NCI-H1105 (cell line): ENCODE data around the gene CEP128.

Source experiments
- DNase-seq: peaks from one replicate; lab custom pipeline; 2025; lab: John Stamatoyannopoulos, UW

CEP128 gene

GRCh38 chr14:80901260-80901659, 40.3 kb downstream of the CEP128 start:
- DNase-seq = no peak

GRCh38 chr14:80872645-80873044, 68.9 kb downstream of the CEP128 start:
- DNase-seq = no peak

DNA sequence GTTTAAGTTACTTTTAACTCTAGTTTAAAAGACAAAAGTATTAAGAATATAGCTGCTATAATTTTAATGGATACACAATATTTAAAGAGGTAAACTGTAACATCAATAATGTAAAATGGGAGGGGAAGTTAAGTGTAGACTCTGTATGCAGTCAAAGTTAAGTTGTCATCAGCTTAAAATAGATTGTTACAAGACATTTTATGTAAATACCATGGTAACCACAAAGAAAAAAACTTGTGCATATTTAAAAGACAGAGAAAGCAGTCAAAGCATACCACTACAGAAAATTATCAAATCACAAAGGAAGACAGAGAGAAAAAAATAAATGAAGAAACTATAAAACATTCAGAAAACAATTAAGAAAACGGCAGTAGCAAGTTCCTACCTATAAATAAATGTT, 73.3 kb downstream of the CEP128 start:
- no peak for DNase-seq

- no peak for DNase-seq
These were observed 73.7 kb downstream of the CEP128 start for GRCh38 chr14:80867798-80868197.

GRCh38 chr14:80867091-80867490, 74.4 kb downstream of the CEP128 start:
- DNase-seq = no peak

DNA sequence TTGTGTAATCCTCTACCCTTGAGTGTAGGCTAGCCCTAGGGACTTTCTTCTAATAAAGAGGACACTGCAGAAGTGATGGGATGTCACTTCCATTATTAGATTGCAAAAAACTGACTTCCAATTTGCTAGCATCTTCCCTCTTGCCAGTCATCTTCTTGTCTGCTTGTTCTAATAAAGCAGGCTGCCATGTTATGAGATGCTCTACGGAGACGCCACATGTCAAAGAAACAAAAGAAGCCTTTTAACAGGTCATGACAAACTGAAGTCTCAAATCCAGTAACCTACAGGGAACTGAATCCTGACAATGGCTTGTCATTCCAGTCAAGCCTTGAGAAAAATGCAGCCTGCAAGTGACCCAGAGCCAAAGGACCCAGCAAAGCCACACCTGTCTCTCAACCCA, 76.0 kb downstream of the CEP128 start:
- DNase-seq = no peak

GRCh38 chr14:80862983-80863382, 78.6 kb downstream of the CEP128 start:
- DNase-seq = no peak

- no peak for DNase-seq
These were observed 79.0 kb downstream of the CEP128 start for GRCh38 chr14:80862541-80862940.

DNA sequence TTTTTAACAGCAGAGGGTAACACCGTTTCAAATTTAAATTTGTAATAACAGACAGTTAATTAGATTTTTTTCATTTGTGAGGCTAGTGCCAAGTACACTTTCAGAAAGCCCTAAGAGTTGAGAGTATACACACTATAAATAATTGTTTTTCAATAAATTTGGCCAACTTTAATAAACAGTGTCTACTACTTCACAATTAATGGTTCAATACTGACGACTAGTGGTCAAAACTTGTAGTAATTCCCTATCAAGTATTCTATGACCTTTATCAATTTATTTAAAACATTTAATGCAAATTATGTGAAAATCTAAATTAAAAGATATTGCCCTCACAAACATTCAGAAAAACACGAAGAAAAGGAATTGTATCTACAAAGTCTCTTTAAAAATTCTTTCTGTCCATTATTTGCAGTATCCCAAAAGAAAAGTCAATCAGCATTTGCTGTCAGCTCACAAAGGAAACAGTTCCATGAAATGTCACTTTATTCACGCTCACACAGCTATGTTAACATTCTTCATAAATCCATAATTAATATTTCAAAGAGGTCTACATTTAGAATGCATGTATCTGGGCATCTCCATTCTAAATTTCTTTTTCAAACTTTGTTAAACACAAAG, 91.2 kb downstream of the CEP128 start:
- DNase-seq = peak; percentile 5

- no peak for DNase-seq
These were observed 94.5 kb downstream of the CEP128 start for GRCh38 chr14:80847070-80847469.

GRCh38 chr14:80845856-80846255, 95.7 kb downstream of the CEP128 start:
- no peak for DNase-seq

DNA sequence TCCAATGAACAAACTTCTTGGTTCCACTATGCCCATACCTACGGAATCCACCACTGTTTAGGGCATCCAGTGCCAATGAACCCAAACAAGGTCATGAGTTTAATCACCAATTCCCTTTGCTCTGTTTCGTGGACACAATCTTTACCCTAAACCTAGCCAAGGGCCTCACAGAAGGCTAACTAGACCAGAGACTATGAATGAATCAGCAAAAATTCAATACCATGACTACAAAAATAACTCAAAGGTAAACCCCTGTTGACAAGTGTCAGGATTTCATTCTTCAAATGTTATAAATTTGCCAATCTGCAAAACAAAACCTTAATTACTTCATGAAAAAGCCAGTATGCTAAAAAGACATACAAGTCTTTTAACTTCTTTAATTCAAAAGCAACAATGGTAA, 96.7 kb downstream of the CEP128 start:
- DNase-seq = no peak

- no peak for DNase-seq
These were observed 101.8 kb downstream of the CEP128 start for GRCh38 chr14:80839743-80840142.

DNA sequence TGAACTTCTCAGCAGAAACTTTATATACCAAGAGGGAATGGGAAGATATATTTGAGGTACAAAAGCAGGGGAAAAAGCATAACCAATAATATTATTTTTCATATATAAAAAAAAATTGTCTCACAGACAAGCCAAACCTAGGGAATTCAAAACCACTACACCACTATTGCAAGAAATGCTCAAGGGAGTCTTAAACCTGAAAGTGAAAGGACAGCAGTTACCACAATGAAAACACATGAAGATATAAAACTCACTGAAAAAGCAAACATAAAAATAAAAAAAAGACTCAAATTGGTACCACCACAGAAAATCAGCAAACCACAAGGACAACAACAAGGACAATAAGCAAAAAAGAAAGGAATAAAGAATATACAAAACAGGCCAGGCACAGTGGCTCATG, 131.9 kb downstream of the CEP128 start:
- DNase-seq = no peak

DNA sequence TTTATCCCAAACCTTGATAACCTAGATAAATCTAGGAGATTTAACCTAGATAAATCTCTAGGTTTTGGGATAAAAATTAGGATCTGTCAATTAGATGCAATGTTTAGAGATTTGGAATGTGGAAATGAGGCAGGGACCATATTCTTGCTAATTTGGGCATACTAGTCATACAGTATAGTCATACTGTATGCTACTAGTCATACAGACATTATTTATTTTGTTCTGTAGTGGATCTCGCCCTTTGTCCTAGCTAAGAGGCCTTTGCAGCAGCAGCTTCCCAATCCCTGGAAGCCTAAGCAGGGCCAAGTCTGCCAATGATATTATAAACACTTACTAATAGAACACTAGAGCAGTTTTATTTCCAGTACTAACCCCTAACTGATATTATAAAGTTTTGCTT, 136.4 kb downstream of the CEP128 start:
- no peak for DNase-seq

- no peak for DNase-seq
These were observed 142.7 kb downstream of the CEP128 start for GRCh38 chr14:80798878-80799277.

- DNase-seq = no peak
These were observed 143.3 kb downstream of the CEP128 start for GRCh38 chr14:80798211-80798610.

- DNase-seq = no peak
These were observed 148.8 kb downstream of the CEP128 start for GRCh38 chr14:80792771-80793170.

DNA sequence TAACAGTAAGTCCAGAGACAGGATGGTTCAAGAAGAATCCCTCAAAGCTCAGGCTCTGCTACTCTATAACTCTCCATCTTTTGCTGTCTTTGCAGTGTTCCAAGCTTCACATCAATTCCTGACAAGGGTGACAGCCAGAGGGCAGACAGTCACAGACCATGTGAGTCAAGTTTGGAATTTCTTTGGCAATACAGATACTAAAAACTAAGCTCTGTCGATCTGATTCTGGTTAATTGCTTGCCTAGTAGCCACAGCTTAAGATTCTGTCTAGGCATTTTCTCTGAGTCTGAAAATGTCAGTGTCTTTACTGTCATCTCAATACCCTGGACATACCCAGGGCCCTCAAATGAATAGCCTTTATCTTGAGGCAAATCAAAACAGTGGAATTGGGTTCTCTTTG, 153.7 kb downstream of the CEP128 start:
- no peak for DNase-seq

DNA sequence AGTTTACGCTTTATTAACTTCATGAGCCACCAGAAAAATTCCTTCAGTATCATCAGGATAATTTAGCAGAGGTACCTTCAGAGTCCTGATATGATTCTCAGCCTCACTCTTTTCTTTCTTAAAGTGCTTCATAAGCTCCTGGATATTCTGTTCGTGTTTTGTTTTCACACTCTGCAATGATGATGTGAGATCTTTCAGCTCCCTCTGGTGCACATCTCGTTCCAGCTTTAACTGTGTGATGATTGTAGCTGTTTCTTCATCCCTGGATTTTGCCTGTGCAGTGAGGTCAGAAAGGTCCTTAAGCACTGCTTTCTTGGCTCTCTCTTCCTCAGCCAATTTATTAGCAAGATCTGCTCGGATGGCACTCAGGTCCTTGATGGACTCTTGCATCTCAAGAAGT, 156.7 kb downstream of the CEP128 start:
- no peak for DNase-seq

DNA sequence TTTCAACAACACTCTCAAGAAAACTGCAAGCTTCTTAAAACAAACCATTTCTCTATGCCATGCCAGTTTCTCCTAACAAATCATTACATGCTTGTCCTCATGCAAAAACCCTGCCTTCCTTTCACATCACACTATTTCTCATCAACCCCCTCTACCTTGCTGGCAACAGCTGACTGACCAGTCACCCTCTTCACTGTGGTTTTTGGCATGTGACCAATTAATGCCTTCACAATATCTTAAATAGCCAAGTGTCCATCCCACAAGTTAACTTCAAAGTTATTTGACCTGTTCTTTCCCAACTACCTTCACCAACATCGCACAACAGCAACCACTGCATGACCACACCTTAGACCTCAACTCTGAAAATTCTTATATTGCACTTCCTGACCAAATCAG, 159.6 kb downstream of the CEP128 start:
- DNase-seq = no peak

GRCh38 chr14:80780500-80780899, 161.0 kb downstream of the CEP128 start:
- DNase-seq = no peak

DNA sequence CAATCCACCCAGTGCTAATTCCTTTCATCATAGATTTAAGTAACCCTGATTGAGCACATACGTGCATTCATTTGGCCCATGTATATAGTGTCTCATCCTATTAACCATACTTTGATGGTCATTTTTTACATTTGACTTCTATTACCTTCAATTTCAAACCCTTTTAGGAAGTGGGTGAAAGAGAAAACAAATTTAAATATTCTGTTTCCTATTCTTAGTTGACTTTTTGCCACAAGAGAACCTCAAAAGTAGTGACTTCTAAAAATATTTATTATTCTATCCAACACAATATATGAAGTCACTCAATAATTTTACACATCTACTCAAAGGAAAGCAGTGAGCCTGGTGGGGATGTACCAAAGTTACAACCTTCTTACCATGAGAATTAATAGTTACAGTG, 164.9 kb downstream of the CEP128 start:
- no peak for DNase-seq

DNA sequence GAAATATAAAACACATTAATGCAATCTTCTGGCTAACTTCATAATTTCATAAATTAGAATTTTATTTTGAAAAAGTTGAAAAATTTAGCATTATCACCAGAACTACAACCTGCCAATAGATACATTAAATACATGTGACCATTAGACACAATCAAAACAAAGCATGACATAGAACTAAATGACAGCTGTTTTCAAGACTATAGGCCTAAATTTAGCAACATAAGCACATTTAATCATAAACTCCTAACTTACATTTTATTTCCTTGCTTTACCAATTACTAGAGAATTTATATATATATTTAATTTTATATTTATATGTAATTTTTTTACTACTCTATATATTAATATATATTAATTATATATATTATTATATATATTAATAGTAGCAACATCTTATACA, 165.4 kb downstream of the CEP128 start:
- DNase-seq = no peak

- no peak for DNase-seq
These were observed 169.0 kb downstream of the CEP128 start for GRCh38 chr14:80772504-80772903.
